Measurements from ENCODE around the gene PIP4P1. TPM values are rescaled to one million over a fixed set of nuclear protein-coding genes. Genes with fewer than 3 reads are reported as not detected.

PIP4P1 gene
- total RNA-seq, 4 donors from 2014 or later: 15.8 to 32.0 (median 25.9) TPM

GRCh38 chr14:20438664-20439063 lies 22.6 kb downstream of the PIP4P1 start:
- TF ChIP-seq, protein P1, sequence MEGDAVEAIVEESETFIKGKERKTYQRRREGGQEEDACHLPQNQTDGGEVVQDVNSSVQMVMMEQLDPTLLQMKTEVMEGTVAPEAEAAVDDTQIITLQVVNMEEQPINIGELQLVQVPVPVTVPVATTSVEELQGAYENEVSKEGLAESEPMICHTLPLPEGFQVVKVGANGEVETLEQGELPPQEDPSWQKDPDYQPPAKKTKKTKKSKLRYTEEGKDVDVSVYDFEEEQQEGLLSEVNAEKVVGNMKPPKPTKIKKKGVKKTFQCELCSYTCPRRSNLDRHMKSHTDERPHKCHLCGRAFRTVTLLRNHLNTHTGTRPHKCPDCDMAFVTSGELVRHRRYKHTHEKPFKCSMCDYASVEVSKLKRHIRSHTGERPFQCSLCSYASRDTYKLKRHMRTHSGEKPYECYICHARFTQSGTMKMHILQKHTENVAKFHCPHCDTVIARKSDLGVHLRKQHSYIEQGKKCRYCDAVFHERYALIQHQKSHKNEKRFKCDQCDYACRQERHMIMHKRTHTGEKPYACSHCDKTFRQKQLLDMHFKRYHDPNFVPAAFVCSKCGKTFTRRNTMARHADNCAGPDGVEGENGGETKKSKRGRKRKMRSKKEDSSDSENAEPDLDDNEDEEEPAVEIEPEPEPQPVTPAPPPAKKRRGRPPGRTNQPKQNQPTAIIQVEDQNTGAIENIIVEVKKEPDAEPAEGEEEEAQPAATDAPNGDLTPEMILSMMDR (IDR thresholded peaks at IDR 0.05; ENCODE audit: low read depth): no peak

DNA sequence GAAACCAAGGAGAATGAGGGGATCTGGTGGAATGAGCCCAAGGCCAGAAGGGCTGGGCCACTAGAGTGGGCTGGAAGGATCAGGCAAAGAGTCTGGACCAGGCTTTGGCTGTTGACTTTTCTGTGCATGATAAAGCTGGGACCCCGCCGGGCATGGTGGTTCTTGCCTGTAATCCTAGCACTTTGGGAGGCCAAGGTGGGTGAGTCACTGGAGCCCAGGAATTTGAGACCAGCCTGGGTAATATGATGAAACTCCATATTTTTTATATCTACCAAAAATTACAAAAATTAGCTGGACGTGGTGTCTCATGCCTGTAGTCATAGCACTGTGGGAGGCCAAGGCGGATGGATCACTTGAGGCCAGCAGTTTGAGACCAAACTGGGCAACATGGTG lies 24.9 kb downstream of the PIP4P1 start:
- TF ChIP-seq, protein P1 (IDR thresholded peaks at IDR 0.05; ENCODE audit: low read depth): no peak

GRCh38 chr14:20435582-20436362 lies 25.5 kb downstream of the PIP4P1 start, which contains the start of gene KLHL33:
TSS of gene KLHL33 (minus strand) at chr14:20436166. CDS start at chr14:20435811, 355 bp downstream.
- TF ChIP-seq, protein P1 (IDR thresholded peaks at IDR 0.05; ENCODE audit: low read depth): no peak

DNA sequence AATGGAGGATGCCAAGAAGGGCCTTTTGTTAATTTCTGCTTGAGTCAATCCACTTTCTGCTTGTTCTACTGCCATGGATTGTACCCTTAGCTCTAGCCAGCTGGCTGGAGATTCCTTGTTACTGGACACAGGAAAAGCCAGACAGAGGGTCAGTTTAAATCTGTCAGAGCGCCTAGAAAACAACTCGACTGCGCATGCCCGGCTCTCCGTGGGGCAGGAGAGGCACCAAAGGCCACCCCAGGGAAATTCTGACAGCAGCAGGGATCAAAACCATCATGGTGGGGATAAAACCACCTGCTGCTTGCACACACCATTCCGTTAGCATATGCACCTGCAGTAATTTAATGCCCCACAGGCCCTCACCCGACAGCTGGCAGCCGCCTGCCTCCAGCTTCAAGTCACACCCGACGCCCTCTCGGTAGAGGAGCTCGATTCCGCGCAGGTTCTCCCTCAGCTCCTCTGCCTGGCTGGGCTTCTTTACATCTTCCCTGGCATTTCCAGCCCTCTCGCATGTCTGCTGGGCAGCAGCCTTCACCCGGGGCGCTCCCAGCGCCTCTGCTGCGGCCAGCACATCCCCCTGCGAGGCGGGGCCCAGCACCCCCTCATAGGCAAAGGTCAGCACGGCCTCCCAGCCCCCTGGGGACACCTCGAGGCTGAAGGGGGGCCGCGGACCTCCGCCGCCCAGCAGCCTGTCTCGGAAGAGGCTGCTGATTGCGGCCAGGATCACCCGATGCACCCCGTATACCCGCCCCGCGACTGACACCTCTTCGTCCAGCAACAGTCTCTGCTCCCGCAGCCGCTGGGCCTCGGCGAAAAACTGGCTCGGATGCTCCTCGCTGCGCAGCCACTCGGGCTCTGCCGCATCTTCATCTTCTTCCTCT lies 26.3 kb downstream of the PIP4P1 start:
- TF ChIP-seq, protein P1 (IDR thresholded peaks at IDR 0.05; ENCODE audit: low read depth): no peak

DNA sequence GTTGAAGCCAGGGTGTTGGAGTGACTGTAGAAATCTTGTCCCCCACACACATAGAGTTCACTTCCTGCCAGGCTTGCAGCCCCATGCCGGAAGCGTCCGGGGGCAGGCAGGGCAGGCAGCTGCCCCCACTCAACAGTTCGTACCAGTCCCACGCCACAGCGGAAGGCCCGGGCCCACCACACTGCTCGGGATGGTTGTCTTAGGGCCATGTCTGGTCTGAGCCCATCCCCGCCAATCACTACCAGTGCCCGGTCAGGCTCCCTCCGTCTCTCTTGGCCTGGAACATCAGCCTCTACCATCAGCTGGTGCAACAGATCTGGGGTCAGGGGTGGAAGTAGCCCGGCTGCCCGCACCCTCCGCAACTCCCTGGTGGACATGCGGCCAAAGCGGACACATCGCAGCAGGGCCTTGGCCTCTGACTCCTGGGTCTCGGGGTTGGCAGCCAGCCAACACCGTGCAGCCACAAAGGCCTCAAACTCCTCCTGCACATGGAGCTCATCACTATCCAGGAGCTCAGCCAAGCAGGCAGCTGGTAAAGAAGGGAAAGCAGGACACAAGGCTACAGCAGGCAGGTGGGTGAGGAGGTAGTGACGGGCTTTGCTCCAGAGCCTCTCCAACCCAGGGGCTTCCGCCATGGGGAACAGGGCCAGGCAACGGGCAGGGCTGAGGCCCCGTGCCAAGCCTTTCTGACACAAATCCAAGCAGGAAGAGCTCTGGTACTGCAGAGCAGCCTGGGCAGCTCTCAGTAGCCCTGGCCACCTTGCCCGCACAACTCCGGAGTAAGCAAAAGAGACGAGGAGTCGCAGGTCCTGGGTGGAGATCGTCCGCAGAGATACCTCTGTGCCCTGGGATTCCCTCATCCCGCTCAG lies 31.2 kb downstream of the PIP4P1 start:
- TF ChIP-seq, protein P1 (IDR thresholded peaks at IDR 0.05; ENCODE audit: low read depth): no peak

DNA sequence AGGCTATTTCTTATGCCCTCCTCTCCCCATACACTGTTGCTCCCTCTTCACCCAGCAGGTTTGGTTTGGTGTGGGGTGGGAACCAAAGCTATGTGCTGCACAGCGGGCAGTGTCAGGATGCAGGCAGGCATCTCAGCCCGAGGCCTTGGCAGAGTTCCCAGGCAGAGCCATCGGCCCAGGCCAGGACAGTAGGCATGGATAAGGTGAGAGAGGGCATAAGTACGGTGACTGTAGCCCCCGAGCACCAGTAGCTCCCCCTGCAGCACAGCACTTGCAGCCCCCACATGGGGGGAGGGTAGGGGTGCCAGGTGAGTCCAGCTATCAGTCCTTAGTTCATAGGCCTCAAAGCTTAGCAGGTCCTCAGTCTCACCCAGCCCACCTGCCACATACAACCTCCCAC lies 32.4 kb downstream of the PIP4P1 start:
- TF ChIP-seq, protein P1 (IDR thresholded peaks at IDR 0.05; ENCODE audit: low read depth): no peak
